ENCODE data around the gene AGPAT4.

GRCh38 chr6:161152527-161152862 lies 121.4 kb downstream of the AGPAT4 start:
- TF ChIP-seq CTCF (IDR thresholded peaks at IDR 0.05) = no peak
- TF ChIP-seq EZH2 (IDR thresholded peaks at IDR 0.05; ENCODE audit: borderline replicate concordance, insufficient read depth, low read depth, low read length, poor library complexity, severe bottlenecking) = no peak

Data from B cell (primary cell).